Left ventricle myocardium inferior (tissue), 1 donor: Measurements from ENCODE around the gene YIPF6. TPM values are rescaled to one million over a fixed set of nuclear protein-coding genes. Genes with fewer than 3 reads are reported as not detected.
"Not testable (repeated sequence)": the region's sequence is repeated elsewhere in the genome, so short reads cannot be mapped to it uniquely, and the experiment has no call there.

Experiments used
- DNase-seq: peaks from one replicate; pipeline ENCODE4 v3.0.0-alpha.2; 2020
- H3K27ac ChIP-seq: fragments of 200-600 bp; replicated peaks from 2 replicates; pipeline ENCODE4 v1.8.0; 2021
- H3K27me3 ChIP-seq: fragments of 200-600 bp; 2 replicates; pipeline ENCODE4 v1.8.0; 2021; ENCODE audit warnings: low read depth
- H3K36me3 ChIP-seq: fragments of 200-600 bp; 2 replicates; pipeline ENCODE4 v1.8.0; 2021
- H3K4me1 ChIP-seq: fragments of 200-600 bp; 2 replicates; pipeline ENCODE4 v1.8.0; 2021
- H3K4me3 ChIP-seq: fragments of 200-600 bp; 2 replicates; pipeline ENCODE4 v1.8.0; 2021; ENCODE audit warnings: mild to moderate bottlenecking, moderate library complexity
- H3K9me3 ChIP-seq: fragments of 200-600 bp; replicated peaks from 2 replicates; pipeline ENCODE4 v1.8.0; 2021
- CTCF ChIP-seq: fragments of 200-600 bp; IDR thresholded peaks from 2 replicates; pipeline ENCODE4 v1.8.0; 2021; ENCODE audit warnings: antibody characterized with exemption, mild to moderate bottlenecking, borderline replicate concordance
- intact Hi-C: fragments of 100-400 bp; cut with micrococcal nuclease; formaldehyde crosslinking; loops from one replicate; pipeline ENCODE4 v1.11.0; 2022
- total RNA-seq: library from RNA; stranded (reverse); fragmentation: NEBNext Ultra II Directional; extraction: Animal tissue kit (Norgen Biotek cat#: 25700); gene quantifications from one replicate; pipeline ENCODE4 v1.2.1, GENCODE V29; 2021
- donor health status: DM: no; HTN: yes; CAD: no; lungs with severe emphysema.

Gene YIPF6
- total RNA-seq, 1 donor from 2014 or later = 30.4 TPM

DNA sequence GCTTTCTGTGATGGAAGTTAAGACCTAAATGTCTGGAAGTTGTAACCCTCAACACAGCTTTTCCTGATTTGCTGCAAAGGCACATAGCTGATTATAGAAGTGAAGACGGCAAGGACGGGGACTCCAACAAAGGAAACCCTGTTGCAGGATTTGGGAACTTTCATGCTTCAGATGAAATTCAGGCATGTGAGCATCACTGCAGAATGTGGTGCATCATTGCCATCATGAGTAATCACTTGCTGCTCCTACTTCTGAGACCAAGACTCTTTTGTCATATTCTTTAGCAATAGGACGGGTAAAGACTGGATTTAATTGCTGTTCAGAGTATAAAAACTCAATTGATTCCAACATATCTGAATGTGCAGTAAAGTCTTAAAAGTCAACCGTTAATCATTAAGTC lies 35.8 kb downstream of the YIPF6 start:
- no peak for DNase-seq
- no peaks in the 10 kb centered on the region for H3K9me3 ChIP-seq
- H3K27me3 ChIP-seq = no peaks in the 10 kb centered on the region
- H3K4me1 ChIP-seq = no peaks in the 10 kb centered on the region
- no peak for TF ChIP-seq CTCF
- intact Hi-C loops = no loop called here
- H3K4me3 ChIP-seq = no peak overlapping the region
- H3K36me3 ChIP-seq = peaks cover 24% of the 10 kb centered on the region
- no peak overlapping the region for H3K27ac ChIP-seq

DNA sequence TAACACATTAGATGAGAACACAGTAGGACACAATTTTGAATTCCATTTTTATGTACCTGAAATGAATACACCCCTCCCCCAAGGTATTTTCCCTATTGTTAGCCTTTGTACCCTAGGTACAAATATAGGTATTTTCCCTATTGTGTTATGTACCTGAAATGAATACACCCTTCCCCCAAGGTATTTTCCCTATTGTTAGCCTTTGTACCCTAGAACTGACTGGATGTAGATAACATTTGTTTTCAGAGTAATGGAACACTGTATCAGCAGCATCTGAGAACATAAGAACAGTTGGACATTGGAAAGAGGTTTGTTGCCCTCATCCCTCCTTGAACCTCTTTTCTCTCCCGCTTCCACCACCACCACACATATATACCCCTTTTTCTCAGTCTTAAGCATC lies 37.6 kb downstream of the YIPF6 start:
- H3K4me3 ChIP-seq = no peak overlapping the region
- H3K4me1 ChIP-seq = no peaks in the 10 kb centered on the region
- no peak overlapping the region for H3K27ac ChIP-seq
- DNase-seq = no peak
- H3K27me3 ChIP-seq = no peaks in the 10 kb centered on the region
- no peaks in the 10 kb centered on the region for H3K9me3 ChIP-seq
- TF ChIP-seq CTCF = no peak
- intact Hi-C loops = no loop called here
- H3K36me3 ChIP-seq = peaks cover 8% of the 10 kb centered on the region

DNA sequence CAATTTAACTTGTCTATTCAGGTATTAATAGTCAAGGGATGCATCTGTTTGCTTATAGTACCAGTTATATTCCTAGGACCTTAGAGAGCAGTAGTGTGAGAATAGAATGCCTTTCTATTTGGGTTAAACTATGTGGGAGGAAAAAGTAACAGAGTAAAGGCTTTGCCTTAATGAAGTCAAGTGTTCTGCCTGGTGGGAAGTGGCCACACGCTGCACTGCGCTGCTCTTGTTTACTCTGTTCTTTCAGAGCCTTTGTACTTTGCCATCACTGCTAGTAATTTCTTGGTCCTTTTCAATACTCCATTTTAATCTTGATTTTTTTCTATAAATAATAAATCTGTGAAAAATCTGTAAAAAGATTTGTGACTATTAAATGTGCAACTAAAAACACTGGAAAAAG lies 38.0 kb downstream of the YIPF6 start:
- Histone ChIP-seq H3K9me3 (no peaks in the 10 kb centered on the region), H3K36me3 (peaks cover 3% of the 10 kb centered on the region), H3K4me3 (no peak overlapping the region), H3K27me3 (no peaks in the 10 kb centered on the region), H3K4me1 (no peaks in the 10 kb centered on the region), H3K27ac (no peak overlapping the region)
- intact Hi-C loops = no loop called here
- no peak for TF ChIP-seq CTCF
- DNase-seq = no peak

DNA sequence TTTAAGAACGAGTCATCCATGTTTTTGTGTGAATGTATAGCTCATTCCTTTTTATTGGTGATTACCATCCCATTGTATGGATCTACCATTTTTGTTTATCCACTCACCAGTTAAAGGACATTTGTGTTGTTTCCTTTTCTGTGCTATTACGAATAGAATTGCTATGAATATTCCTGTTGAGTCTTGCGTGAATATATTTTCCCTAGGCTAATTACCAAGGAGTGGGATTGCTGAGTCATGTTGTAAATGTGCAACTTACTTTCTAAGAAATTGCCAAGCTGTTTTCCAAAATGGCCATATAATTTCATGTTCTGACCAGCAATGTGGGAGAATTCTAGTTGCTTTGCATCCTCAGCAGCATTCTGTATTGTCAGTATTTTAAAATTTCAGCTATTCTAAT lies 51.3 kb downstream of the YIPF6 start:
- Histone ChIP-seq H3K36me3 (no peaks in the 10 kb centered on the region), H3K4me1 (no peaks in the 10 kb centered on the region), H3K27me3 (no peaks in the 10 kb centered on the region), H3K27ac (no peak overlapping the region), H3K9me3 (no peaks in the 10 kb centered on the region), H3K4me3 (no peak overlapping the region)
- no peak for DNase-seq
- intact Hi-C loops = no loop called here
- TF ChIP-seq CTCF = no peak

- intact Hi-C loops = no loop called here
- H3K27ac ChIP-seq = no peak overlapping the region
- no peaks in the 10 kb centered on the region for H3K36me3 ChIP-seq
- peaks cover 2% of the 10 kb centered on the region for H3K9me3 ChIP-seq
- no peak for TF ChIP-seq CTCF
- H3K4me1 ChIP-seq = no peaks in the 10 kb centered on the region
- no peak overlapping the region for H3K4me3 ChIP-seq
- no peak for DNase-seq
- H3K27me3 ChIP-seq = no peaks in the 10 kb centered on the region
Observed at GRCh38 chrX:68556036-68556435, 57.2 kb downstream of the YIPF6 start.

- H3K27me3 ChIP-seq, H3K4me3 ChIP-seq, intact Hi-C loops, H3K27ac ChIP-seq, H3K4me1 ChIP-seq, H3K9me3 ChIP-seq, H3K36me3 ChIP-seq, DNase-seq: not testable (repeated sequence)
Observed at GRCh38 chrX:68557126-68557525, 58.3 kb downstream of the YIPF6 start.

DNA sequence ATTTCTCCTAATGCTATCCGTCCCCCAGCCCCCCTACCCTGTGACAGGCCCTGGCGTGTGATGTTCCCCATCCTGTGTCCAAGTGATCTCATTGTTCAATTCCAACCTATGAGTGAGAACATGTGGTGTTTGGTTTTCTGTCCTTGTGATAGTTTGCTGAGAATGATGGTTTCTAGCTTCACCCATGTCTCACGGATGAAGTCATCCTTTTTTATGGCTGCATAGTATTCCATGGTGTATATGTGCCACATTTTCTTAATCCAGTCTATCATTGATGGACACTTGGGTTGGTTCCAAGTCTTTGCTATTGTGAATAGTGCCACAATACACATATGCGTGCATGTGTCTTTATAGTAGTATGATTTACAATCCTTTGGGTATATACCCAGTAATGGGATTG lies 61.1 kb downstream of the YIPF6 start:
- H3K4me1 ChIP-seq, DNase-seq, H3K27me3 ChIP-seq, H3K9me3 ChIP-seq, H3K36me3 ChIP-seq, intact Hi-C loops, H3K27ac ChIP-seq, H3K4me3 ChIP-seq: not testable (repeated sequence)
